Neutrophil (primary cell): ENCODE measurements around the gene HDAC7.

ENCODE experiments used
- H3K27ac ChIP-seq: fragments of 200-600 bp; sonication (generic); 2 replicates; pipeline ENCODE4 v1.5.1; 2016; ENCODE audit warnings: mild to moderate bottlenecking, moderate library complexity
- H3K27me3 ChIP-seq: fragments of 200-600 bp; sonication (generic); 2 replicates; pipeline ENCODE4 v1.6.0; 2016; ENCODE audit warnings: mild to moderate bottlenecking
- H3K36me3 ChIP-seq: fragments of 200-600 bp; sonication (generic); 2 replicates; pipeline ENCODE4 v1.5.1; 2017
- H3K4me1 ChIP-seq, 2 experiments: fragments of 200-600 bp in 1 of 2; sonication (generic) in 1 of 2; 1 replicate in 1 of 2; 2 replicates in 1 of 2; pipeline versions ENCODE4 v1.5.1 to v1.6.1; 2013 to 2016; ENCODE audit warnings: low read depth in 1 of 2, low read length in 1 of 2, mild to moderate bottlenecking in 1 of 2, moderate library complexity in 1 of 2; ENCODE audit not compliant: control insufficient read depth in 1 of 2, insufficient read depth in 1 of 2
- H3K4me3 ChIP-seq, 2 experiments: fragments of 200-600 bp in 1 of 2; sonication (generic) in 1 of 2; 1 replicate in 1 of 2; 2 replicates in 1 of 2; pipeline ENCODE4 v1.5.1; 2013 to 2016; ENCODE audit warnings: low read depth in 1 of 2, low read length in 1 of 2, mild to moderate bottlenecking in 1 of 2, moderate library complexity in 1 of 2
- H3K9me3 ChIP-seq: fragments of 200-600 bp; sonication (generic); 2 replicates; pipeline ENCODE4 v1.5.1; 2016
- CTCF ChIP-seq: fragments of 200-600 bp; sonication (generic); IDR thresholded peaks from 2 replicates; pipeline ENCODE4 v1.5.1; 2016; ENCODE audit warnings: antibody characterized with exemption

HDAC7 gene

GRCh38 chr12:47863985-47864384, 44.3 kb upstream of the HDAC7 start:
- peaks cover 9 to 14% of the 10 kb centered on the region in 2 experiments for H3K4me1 ChIP-seq
- H3K27me3 ChIP-seq, result no peaks in the 10 kb centered on the region
- peaks cover 56% of the 10 kb centered on the region for H3K36me3 ChIP-seq
- no peak for TF ChIP-seq CTCF
- H3K27ac ChIP-seq, result no peak overlapping the region
- H3K4me3 ChIP-seq, result no peak overlapping the region
- H3K9me3 ChIP-seq, result no peaks in the 10 kb centered on the region

DNA sequence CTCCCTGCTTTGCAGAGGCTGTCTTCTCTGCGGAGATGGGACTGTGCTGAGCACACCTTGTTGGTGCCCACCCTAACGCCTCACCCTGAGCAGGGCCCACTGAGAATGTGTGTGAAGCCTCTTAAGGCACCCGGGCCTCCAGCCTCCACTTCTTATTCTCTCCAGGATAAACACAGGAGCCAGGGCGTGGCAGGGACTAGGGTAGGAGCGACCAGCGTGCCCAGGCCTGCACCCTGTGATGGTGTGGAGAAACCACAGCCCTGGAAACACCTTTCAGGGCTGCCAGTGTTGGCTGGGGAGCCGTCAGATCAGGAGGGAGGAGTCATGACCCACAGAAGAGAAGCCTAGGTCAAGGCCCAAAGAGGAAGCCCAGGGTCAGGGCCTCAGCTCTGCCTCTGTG, 43.8 kb upstream of the HDAC7 start:
- Histone ChIP-seq H3K4me1 (peaks cover 9 to 14% of the 10 kb centered on the region in 2 experiments), H3K4me3 (no peak overlapping the region), H3K27me3 (no peaks in the 10 kb centered on the region), H3K9me3 (no peaks in the 10 kb centered on the region), H3K27ac (no peak overlapping the region), H3K36me3 (peaks cover 56% of the 10 kb centered on the region)
- no peak for TF ChIP-seq CTCF

DNA sequence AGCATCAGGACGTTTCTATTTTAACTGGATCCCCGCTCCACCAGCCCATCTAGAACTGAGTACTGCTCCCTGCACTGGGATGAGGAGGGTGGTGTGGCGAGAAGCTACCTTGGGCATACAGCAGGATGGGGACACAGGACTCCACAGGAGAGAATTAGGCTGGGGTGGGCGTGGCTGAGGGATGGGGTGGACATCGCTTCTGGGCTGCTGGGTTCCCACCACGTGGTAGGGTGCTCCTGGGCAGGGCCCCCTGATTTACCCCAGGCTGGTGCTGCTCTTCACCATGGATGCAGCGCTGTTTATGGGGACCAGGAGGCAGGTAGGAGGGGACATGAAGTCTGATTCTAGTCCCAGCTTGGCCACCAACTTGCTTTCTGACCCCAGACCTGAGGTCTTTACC, 43.2 kb upstream of the HDAC7 start:
- H3K36me3 ChIP-seq, result peaks cover 62% of the 10 kb centered on the region
- no peak overlapping the region for H3K27ac ChIP-seq
- H3K27me3 ChIP-seq, result no peaks in the 10 kb centered on the region
- no peaks in the 10 kb centered on the region for H3K9me3 ChIP-seq
- no peak overlapping the region for H3K4me3 ChIP-seq
- TF ChIP-seq CTCF, result no peak
- H3K4me1 ChIP-seq, result peaks cover 9 to 14% of the 10 kb centered on the region in 2 experiments

DNA sequence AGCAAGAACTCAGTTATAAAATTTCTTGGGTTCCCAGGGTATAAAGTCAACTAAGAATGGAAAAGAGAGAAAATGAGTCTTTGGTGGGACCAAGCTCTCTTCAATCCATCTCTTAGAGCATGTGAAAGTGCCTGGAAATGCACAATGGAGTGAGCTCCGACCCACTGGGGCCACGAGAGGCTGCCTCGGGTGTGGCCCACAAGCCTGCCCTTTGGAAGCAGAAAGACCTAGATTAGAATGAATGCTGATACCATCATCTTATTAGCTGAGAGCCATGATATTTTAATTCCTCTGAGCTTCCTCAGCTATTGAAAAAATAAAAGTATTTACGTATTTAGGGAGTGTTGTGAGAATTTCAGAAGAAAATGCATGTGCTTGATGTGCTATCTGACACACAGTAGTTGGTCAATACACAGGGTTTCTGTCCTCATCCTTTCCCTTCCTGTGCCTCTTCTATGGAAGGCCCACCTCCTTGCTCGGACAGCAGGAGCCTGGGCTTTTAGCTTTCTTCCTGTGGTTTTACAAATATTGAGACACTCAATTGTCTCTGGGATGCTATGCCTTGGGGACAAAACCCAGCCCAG, 42.6 kb upstream of the HDAC7 start:
- Histone ChIP-seq H3K36me3 (peaks cover 62% of the 10 kb centered on the region), H3K9me3 (no peaks in the 10 kb centered on the region), H3K27me3 (no peaks in the 10 kb centered on the region), H3K4me1 (peaks cover 9 to 14% of the 10 kb centered on the region in 2 experiments), H3K27ac (no peak overlapping the region), H3K4me3 (no peak overlapping the region)
- no peak for TF ChIP-seq CTCF

GRCh38 chr12:47860873-47861272, 41.2 kb upstream of the HDAC7 start:
- Histone ChIP-seq H3K4me3 (no peak overlapping the region), H3K27me3 (no peaks in the 10 kb centered on the region), H3K4me1 (peaks cover 9 to 14% of the 10 kb centered on the region in 2 experiments), H3K27ac (no peak overlapping the region), H3K36me3 (peaks cover 75% of the 10 kb centered on the region), H3K9me3 (no peaks in the 10 kb centered on the region)
- no peak for TF ChIP-seq CTCF
